Measurements from ENCODE around the gene ABCC4.

Gene ABCC4, protein sequence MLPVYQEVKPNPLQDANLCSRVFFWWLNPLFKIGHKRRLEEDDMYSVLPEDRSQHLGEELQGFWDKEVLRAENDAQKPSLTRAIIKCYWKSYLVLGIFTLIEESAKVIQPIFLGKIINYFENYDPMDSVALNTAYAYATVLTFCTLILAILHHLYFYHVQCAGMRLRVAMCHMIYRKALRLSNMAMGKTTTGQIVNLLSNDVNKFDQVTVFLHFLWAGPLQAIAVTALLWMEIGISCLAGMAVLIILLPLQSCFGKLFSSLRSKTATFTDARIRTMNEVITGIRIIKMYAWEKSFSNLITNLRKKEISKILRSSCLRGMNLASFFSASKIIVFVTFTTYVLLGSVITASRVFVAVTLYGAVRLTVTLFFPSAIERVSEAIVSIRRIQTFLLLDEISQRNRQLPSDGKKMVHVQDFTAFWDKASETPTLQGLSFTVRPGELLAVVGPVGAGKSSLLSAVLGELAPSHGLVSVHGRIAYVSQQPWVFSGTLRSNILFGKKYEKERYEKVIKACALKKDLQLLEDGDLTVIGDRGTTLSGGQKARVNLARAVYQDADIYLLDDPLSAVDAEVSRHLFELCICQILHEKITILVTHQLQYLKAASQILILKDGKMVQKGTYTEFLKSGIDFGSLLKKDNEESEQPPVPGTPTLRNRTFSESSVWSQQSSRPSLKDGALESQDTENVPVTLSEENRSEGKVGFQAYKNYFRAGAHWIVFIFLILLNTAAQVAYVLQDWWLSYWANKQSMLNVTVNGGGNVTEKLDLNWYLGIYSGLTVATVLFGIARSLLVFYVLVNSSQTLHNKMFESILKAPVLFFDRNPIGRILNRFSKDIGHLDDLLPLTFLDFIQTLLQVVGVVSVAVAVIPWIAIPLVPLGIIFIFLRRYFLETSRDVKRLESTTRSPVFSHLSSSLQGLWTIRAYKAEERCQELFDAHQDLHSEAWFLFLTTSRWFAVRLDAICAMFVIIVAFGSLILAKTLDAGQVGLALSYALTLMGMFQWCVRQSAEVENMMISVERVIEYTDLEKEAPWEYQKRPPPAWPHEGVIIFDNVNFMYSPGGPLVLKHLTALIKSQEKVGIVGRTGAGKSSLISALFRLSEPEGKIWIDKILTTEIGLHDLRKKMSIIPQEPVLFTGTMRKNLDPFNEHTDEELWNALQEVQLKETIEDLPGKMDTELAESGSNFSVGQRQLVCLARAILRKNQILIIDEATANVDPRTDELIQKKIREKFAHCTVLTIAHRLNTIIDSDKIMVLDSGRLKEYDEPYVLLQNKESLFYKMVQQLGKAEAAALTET (N-terminal part only)

DNA sequence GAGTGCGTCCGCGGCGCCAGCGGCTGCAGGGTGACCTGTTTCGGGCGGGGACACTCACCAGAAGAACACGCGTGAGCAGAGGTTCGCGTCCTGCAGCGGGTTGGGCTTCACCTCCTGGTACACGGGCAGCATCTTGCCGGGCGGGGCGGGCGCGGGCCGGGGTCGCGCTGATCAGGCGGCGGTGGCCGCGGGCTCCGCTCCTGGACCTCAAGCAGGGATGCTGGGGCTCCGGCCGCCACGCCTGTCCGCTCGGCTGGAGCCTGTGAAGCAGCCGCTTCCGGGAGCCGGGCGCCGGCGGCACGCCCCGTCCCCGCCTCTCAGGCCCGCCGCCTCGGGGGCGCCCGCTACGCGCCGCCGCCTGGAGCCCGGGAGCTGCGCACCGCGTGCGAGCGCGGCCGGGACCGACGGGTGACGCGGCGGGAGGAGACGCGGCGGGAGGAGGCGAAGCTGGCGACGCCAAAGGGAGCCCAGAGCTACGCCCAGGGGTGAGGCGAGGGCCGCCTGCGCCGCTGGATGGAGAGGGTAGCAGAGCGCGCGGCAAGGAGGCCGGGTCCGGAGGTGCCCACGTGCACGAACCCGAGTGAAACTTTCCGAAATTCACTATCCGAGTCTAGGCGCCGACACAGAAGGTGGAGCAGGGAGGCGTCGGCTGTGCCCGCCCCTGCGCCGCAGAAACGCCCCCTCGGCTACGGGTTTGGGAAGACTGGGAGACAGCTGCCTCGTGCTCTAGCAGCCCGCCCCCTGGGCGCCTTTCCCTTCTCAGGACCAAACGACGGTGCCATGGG is at the start of gene ABCC4:
Gene ABCC4 (minus strand): TSS at position 269 of the 785 bp plus-strand sequence. CDS start 137 bp downstream, at position 132.
- DNase-seq: peak; percentile 92

- no peak for DNase-seq
Observed at GRCh38 chr13:95349267-95349666, 48.0 kb upstream of the ABCC4 start.

DNA sequence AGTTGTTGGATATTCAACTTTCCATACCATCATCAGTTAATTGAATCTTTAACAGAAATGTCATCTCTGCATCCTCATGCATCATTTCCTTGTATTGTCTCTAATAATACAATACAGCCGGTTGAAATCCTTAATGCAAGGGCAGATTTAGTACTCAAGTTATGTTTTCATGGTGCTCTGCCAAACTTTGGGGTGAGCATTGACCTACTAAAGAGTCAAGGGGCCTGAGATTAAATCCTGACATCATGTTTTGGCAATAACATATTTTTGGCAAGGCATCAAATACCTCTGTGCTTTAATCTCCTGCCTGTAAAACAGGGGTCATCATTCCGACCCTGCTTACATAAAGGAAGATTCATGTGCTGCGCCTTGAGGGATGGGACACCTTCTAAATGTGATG is 42.7 kb upstream of the ABCC4 start:
- DNase-seq: no peak

DNA sequence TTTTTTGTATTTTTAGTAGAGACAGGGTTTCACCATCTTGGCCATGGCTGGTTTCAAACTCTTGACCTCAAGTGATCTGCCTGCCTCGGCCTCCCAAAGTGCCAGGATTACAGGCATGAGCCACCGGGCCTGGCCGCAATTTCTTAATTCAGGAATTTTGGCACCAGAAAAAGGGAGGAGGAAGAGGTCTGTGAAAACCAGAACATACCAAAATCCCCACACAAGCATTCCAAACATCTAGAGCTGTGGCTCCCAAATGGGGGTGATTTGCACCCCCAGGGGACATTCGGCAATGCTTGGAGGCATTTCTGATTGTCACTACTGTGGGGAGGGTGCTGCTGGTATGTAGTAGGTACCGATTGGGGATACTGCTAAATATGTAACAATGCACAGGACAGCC is 40.2 kb upstream of the ABCC4 start:
- DNase-seq: no peak

GRCh38 chr13:95338905-95339304 is 37.7 kb upstream of the ABCC4 start:
- no peak for DNase-seq

DNA sequence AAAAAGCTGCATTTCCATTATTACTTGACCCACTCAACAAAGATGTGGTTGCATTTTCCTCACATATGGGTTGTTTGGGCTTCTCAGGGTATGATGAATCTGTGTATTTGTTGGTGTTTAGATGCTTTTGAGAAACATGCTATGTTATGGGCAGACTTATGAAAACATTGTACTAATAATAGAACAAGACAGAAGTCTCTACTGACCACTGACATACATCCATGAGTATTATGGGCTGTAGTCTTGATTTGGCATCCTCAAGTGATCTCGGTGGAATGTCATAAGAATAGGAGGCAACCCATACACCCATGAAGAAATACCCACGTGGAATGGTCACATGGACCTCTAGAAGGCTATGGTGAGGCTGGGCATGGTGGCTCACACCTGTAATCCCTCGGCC is 36.3 kb upstream of the ABCC4 start:
- DNase-seq: no peak

GRCh38 chr13:95335667-95336066 is 34.4 kb upstream of the ABCC4 start:
- DNase-seq: no peak

DNA sequence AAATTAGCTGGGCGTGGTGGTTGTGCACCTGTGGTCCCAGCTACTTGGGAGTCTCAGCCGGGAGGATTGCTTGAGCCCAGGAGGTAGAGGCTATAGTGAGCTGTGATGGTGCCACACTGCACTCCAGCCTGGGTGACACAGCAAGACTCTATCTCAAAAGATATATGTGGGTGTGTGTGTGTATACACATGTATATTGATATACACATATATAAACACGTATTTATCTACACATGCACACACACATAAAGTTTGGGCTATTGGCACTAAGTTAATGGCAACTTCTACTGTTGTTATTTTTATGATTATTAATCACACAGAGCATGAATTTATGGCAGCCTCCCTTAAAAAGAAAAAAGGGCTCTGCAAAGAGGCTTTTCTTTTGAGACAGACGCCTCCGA is 27.1 kb upstream of the ABCC4 start:
- DNase-seq: no peak

- no peak for DNase-seq
Observed at GRCh38 chr13:95327190-95327589, 25.9 kb upstream of the ABCC4 start.

GRCh38 chr13:95326695-95327094 is 25.4 kb upstream of the ABCC4 start:
- DNase-seq: no peak

DNA sequence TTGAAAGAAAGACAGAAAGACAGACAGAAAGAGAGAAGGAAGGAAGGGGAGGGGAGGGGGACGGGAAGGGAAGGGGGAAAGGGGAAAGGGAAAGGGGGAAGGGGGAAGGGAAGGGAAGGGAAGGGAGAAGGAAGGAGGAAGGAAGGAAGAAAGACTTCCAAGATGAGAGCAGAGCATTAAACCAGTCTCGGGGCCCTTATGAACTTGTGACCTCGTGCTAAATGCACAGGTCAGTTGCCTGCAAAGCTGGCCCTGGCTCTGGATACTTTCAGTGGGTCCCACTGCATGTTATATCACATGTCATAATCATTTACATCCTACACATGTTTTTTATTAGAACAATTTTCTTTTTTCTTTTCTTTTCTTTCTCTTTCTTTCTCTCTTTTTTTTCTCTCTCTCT is 24.2 kb upstream of the ABCC4 start:
- DNase-seq: no peak

- DNase-seq: no peak
Observed at GRCh38 chr13:95323930-95324662, 22.8 kb upstream of the ABCC4 start.

GRCh38 chr13:95319551-95320274 is 18.5 kb upstream of the ABCC4 start:
- no peak for DNase-seq

DNA sequence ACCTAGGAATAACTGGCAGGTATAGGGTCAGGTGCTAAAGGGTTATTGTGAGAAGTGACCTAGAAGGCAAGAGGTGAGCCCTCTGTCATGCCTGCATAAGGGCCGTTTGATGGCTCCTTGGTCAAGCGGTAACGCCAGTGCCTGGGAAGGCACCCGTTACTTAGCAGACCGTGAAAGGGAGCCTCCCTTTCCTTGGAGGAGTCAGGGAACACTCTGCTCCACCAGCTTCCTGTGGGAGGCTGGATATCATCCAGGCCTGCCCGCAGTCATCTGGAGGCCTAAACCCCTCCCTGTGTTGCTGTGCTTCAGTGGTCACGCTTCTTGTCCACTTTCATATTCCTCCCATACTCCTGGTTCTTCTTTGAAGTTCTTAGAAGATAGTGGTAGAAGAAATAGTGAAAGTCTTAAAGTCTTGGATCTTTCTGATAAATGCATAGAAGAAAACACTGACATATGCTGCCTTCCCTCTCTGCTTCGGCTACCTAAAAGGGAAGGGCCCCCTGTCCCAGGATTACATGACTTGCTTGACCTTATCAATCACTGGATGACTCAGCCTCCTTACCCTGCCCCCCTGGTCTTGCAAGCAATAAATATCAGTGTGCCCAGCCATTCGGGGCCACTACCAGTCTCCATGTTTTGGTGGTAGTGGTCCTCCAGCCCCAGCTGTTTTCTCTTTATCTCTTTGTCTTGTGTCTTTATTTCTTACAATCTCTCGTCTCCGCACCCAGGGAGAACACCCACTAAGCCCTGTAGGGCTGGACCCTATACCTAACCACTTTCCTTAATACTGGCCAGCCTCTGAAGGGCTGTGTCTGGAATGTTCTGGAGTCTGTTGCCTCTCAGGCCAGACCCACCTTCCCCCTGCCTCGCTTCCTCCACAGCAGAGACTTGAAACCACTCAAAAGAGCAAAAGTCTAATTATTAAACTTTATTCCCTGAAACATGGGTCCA is 16.1 kb upstream of the ABCC4 start:
- DNase-seq: no peak

- DNase-seq: no peak
Observed at GRCh38 chr13:95315752-95316151, 14.5 kb upstream of the ABCC4 start.

- no peak for DNase-seq
Observed at GRCh38 chr13:95307507-95307906, 6.3 kb upstream of the ABCC4 start.

GRCh38 chr13:95304453-95304852 is 3.2 kb upstream of the ABCC4 start:
- DNase-seq: no peak

DNA sequence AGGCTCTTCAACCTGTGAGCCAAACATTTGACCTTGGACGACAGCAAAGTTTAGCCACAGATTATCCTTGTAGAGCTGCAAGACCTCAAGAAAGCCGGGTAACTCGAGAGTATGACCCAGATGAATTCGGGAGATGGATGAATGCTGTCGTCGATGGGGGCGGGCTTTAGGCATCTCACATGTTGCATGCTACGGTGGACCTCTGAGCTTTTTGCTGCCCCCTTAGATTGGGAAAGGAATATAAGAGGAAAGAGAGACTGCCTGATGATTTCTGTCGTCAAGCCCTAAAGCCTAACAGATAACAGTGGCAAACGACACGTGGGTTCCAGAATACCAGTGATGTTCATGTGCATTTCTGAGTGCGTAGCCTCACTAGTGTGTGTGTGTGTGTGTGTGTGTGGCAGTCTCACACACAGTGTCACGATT is 730 bp upstream of the ABCC4 start:
- DNase-seq: peak; percentile 91

DNA sequence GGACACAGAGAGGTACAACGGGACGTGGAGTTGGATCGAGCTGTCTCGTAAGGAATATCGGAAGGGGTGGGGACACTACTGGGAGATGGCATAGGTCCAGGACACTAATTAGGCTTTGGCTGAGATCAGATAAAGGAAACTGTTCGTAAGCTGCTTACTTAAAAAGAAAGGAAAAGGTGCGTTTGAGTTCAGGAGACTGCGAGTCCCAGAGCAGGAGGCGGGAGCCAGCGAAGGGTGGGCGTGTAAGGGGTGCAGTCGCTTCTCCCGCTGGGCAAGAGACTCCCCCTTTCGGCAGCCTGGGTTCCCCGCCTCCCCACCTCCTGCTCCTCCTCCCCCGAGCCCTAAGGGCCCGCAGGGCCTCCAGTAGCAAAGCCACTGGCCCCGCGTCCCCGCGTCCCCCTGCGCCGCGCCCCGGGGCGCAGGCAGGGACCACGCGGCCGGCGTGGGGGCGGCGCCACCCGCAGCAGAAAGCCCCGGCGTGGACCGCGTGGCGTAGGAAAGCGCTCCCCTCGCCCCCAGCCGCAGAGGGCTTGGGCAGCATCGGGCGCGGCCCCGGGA is 547 bp downstream of the ABCC4 start:
- peak; percentile 76 for DNase-seq
